Keratinocyte (primary cell): Measurements from ENCODE around the gene GTF3C2. TPM values are rescaled to one million over a fixed set of nuclear protein-coding genes. Genes with fewer than 3 reads are reported as not detected.

Source experiments
- DNase-seq: peaks from one replicate; pipeline ENCODE4 v3.0.0-alpha.2; 2011; ENCODE audit warnings: low read depth, missing footprints, low spot score
- FAIRE-seq: peaks from 2 replicates; lab custom pipeline; 2011; peaks lifted over from hg19 to GRCh38; lab: Jason Lieb, UNC
- H2AFZ ChIP-seq: 2 replicates; pipeline ENCODE4 v1.6.0; 2012; ENCODE audit warnings: low read length, control low read depth, inconsistent platforms; ENCODE audit not compliant: control insufficient read depth
- H3K27ac ChIP-seq: 2 replicates; pipeline ENCODE4 v1.5.1; 2011; ENCODE audit warnings: low read length; ENCODE audit not compliant: control insufficient read depth, insufficient read depth
- H3K27me3 ChIP-seq: 3 replicates; pipeline ENCODE4 v1.6.0; 2011; ENCODE audit warnings: low read length; ENCODE audit not compliant: control insufficient read depth, insufficient read depth; ENCODE audit errors: extremely low read depth
- H3K36me3 ChIP-seq, 2 experiments: 2 replicates in 1 of 2; 3 replicates in 1 of 2; pipeline ENCODE4 v1.5.1; 2011; ENCODE audit warnings: low read length in 2 of 2, mild to moderate bottlenecking in 1 of 2; ENCODE audit not compliant: control insufficient read depth in 2 of 2, insufficient read depth in 2 of 2; ENCODE audit errors: extremely low read depth in 1 of 2
- H3K4me1 ChIP-seq: 3 replicates; pipeline ENCODE4 v1.5.1; 2011; ENCODE audit warnings: low read length; ENCODE audit not compliant: control insufficient read depth, insufficient read depth; ENCODE audit errors: extremely low read depth
- H3K4me2 ChIP-seq: 3 replicates; pipeline ENCODE4 v1.6.0; 2011; ENCODE audit warnings: low read depth, low read length; ENCODE audit not compliant: control insufficient read depth, insufficient read depth; ENCODE audit errors: extremely low read depth
- H3K4me3 ChIP-seq, 3 experiments: fragments of 200-600 bp in 1 of 3; sonication (generic) in 1 of 3; 2 replicates in 2 of 3; 3 replicates in 1 of 3; pipeline ENCODE4 v1.5.1; 2011 to 2016; ENCODE audit warnings: low read length in 3 of 3, mild to moderate bottlenecking in 3 of 3, control low read depth in 2 of 3, inconsistent platforms in 1 of 3, low read depth in 1 of 3, mixed read lengths in 1 of 3, mixed run types in 1 of 3, moderate library complexity in 1 of 3; ENCODE audit not compliant: control insufficient read depth in 2 of 3, insufficient read depth in 2 of 3; ENCODE audit errors: extremely low read depth in 1 of 3
- H3K79me2 ChIP-seq: 2 replicates; pipeline ENCODE4 v1.6.0; 2012; ENCODE audit warnings: low read length; ENCODE audit not compliant: control insufficient read depth, insufficient read depth
- H3K9ac ChIP-seq: 3 replicates; pipeline ENCODE4 v1.6.0; 2011; ENCODE audit warnings: low read length; ENCODE audit not compliant: control insufficient read depth, insufficient read depth; ENCODE audit errors: extremely low read depth
- H3K9me1 ChIP-seq: 3 replicates; pipeline ENCODE4 v1.6.0; 2011; ENCODE audit warnings: low read length; ENCODE audit not compliant: control insufficient read depth, insufficient read depth; ENCODE audit errors: extremely low read depth
- H3K9me3 ChIP-seq: 2 replicates; pipeline ENCODE4 v1.5.1; 2012; ENCODE audit warnings: low read depth, low read length; ENCODE audit not compliant: control insufficient read depth
- H4K20me1 ChIP-seq: 3 replicates; pipeline ENCODE4 v1.6.0; 2011; ENCODE audit warnings: low read length; ENCODE audit not compliant: control insufficient read depth, insufficient read depth; ENCODE audit errors: extremely low read depth
- CTCF ChIP-seq, 3 experiments: IDR thresholded peaks in 1 of 3; conservative IDR thresholded peaks in 1 of 3; optimal IDR thresholded peaks in 1 of 3; 2 replicates in 2 of 3; 3 replicates in 1 of 3; pipeline versions ENCODE3 to v1.5.1; 2011; ENCODE audit warnings: low read length in 3 of 3, mild to moderate bottlenecking in 3 of 3, moderate library complexity in 2 of 3, control low read depth in 1 of 3, inconsistent platforms in 1 of 3; ENCODE audit not compliant: insufficient read depth in 2 of 3; ENCODE audit errors: extremely low read depth in 1 of 3
- EZH2 ChIP-seq: IDR thresholded peaks from one replicate; pipeline ENCODE4 v1.6.1; 2012; ENCODE audit warnings: inconsistent platforms, mild to moderate bottlenecking, low read length, moderate library complexity
- dilution Hi-C: fragments of 300-500 bp; cut with MboI; formaldehyde crosslinking; loops from one replicate; pipeline ENCODE4 v1.7.0; 2020; ENCODE audit warnings: low sequenced_read_pairs; ENCODE audit not compliant: extremely low pct_ligation_motif_present
- polyA plus RNA-seq, 5 experiments: library from polyadenylated mRNA; depleted of rRNA in 3 of 5; stranded (reverse) in 3 of 5; stranded (forward) in 1 of 5; unstranded in 1 of 5; fragments of >200 nt; gene quantifications; 1 replicate in 1 of 5; 2 replicates in 3 of 5; 3 replicates in 1 of 5; pipeline versions ENCODE4 v1.2.1 to v1.2.3, GENCODE V29; 2011 to 2012; ENCODE audit warnings: missing spikeins in 2 of 5, low read depth in 1 of 5, low replicate concordance in 1 of 5

GTF3C2 gene
- polyA plus RNA-seq, 1 donor (not counting 4 experiments of a cell fraction or from before 2014, with no cell fraction given) = 53.4 TPM

GRCh38 chr2:27306136-27306535, 50.4 kb downstream of the GTF3C2 start:
- no peak overlapping the region for H2AFZ ChIP-seq
- H3K4me1 ChIP-seq = no peaks in the 10 kb centered on the region
- peaks cover 41% of the 10 kb centered on the region for H3K27me3 ChIP-seq
- TF ChIP-seq EZH2 (no peak), CTCF (optimal IDR thresholded peaks at IDR 0.05 in 1 of 3, IDR thresholded peaks at IDR 0.05 in 1 of 3, conservative IDR thresholded peaks at IDR 0.05 in 1 of 3; ENCODE audit: extremely low read depth in 1 of 3, insufficient read depth in 2 of 3, low read length in 3 of 3) (no peak)
- H3K36me3 ChIP-seq = peaks cover 0 to 3% of the 10 kb centered on the region in 2 experiments
- DNase-seq = no peak
- no peaks in the 10 kb centered on the region for H3K9me1 ChIP-seq
- no peak overlapping the region for H3K27ac ChIP-seq
- peaks cover 2% of the 10 kb centered on the region for H4K20me1 ChIP-seq
- H3K4me2 ChIP-seq = no peak overlapping the region
- H3K9me3 ChIP-seq = no peaks in the 10 kb centered on the region
- H3K9ac ChIP-seq = no peak overlapping the region
- no peaks in the 10 kb centered on the region for H3K79me2 ChIP-seq
- dilution Hi-C loops = no loop called here
- FAIRE-seq = no peak
- H3K4me3 ChIP-seq = no peak overlapping the region

DNA sequence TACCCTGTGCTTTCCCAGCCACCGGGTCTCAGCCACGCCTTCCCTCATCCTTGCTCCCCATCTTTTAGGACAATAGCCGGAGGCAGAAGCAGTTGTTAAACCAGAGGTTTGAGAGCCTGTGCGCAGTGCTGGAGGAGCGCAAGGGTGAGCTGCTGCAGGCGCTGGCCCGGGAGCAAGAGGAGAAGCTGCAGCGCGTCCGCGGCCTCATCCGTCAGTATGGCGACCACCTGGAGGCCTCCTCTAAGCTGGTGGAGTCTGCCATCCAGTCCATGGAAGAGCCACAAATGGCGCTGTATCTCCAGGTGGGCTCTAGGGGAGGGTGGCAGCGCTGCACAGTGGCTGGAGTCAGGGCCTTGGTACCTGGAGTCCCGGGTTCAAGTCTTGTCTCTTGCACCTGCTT, 51.0 kb downstream of the GTF3C2 start:
- no peak for TF ChIP-seq EZH2
- TF ChIP-seq CTCF (optimal IDR thresholded peaks at IDR 0.05 in 1 of 3, IDR thresholded peaks at IDR 0.05 in 1 of 3, conservative IDR thresholded peaks at IDR 0.05 in 1 of 3; ENCODE audit: extremely low read depth in 1 of 3, insufficient read depth in 2 of 3, low read length in 3 of 3) = no peak
- dilution Hi-C loops = no loop called here
- H4K20me1 ChIP-seq = peaks cover 2% of the 10 kb centered on the region

More for the DNA sequence above, 51.0 kb downstream of the GTF3C2 start:
- Histone ChIP-seq H3K9me3 (no peaks in the 10 kb centered on the region), H3K4me1 (no peaks in the 10 kb centered on the region), H3K36me3 (peaks cover 0 to 3% of the 10 kb centered on the region in 2 experiments), H3K27me3 (peaks cover 41% of the 10 kb centered on the region), H3K79me2 (no peaks in the 10 kb centered on the region), H3K9ac (no peak overlapping the region), H3K4me2 (no peak overlapping the region), H2AFZ (no peak overlapping the region), H3K4me3 (no peak overlapping the region), H3K27ac (no peak overlapping the region), H3K9me1 (no peaks in the 10 kb centered on the region)
- no peak for DNase-seq
- FAIRE-seq = no peak
